ENCODE data around the gene LMNTD2.

Gene LMNTD2

GRCh38 chr11:607020-607780, 46.7 kb upstream of the LMNTD2 start:
- Histone ChIP-seq H3K4ac (ENCODE audit: low read depth, low read length) (no peak overlapping the region), H3K79me1 (ENCODE audit: low read length) (no peaks in the 10 kb centered on the region), H3K9me3 (ENCODE audit: insufficient read depth, low read depth, low read length) (no peaks in the 10 kb centered on the region), H4K8ac (ENCODE audit: low read depth, low read length) (no peak overlapping the region), H3K27me3 (ENCODE audit: insufficient read depth, low read length) (no peaks in the 10 kb centered on the region), H4K12ac (ENCODE audit: low read depth, low read length) (no peak overlapping the region), H3K9ac (ENCODE audit: low read length) (no peak overlapping the region), H3K4me2 (ENCODE audit: low read length) (no peak overlapping the region), H2BK5ac (ENCODE audit: low read depth, low read length, poor library complexity) (no peak overlapping the region), H3K4me1 (ENCODE audit: control insufficient read depth in 1 of 2, insufficient read depth in 2 of 2, low read length in 2 of 2) (no peaks in the 10 kb centered on the region), H2BK120ac (ENCODE audit: insufficient read depth, low read length, poor library complexity) (no peak overlapping the region), H3K36me3 (ENCODE audit: control insufficient read depth in 1 of 2, insufficient read depth in 2 of 2, low read length in 2 of 2) (peaks cover 95 to 96% of the 10 kb centered on the region in 2 experiments), H3K14ac (ENCODE audit: low read length) (no peak overlapping the region), H2AFZ (ENCODE audit: insufficient read depth, low read length, poor library complexity) (no peak overlapping the region), H2BK12ac (ENCODE audit: low read length) (no peak overlapping the region), H3K79me2 (ENCODE audit: control insufficient read depth, insufficient read depth, low read length, poor library complexity) (no peaks in the 10 kb centered on the region), H4K91ac (ENCODE audit: low read depth, low read length) (no peak overlapping the region), H3K27ac (ENCODE audit: low read depth, low read length) (no peak overlapping the region), H2AK5ac (ENCODE audit: low read length) (no peak overlapping the region), H3K18ac (ENCODE audit: low read length) (no peak overlapping the region), H3K4me3 (ENCODE audit: low read depth, low read length) (no peak overlapping the region), H3K23ac (ENCODE audit: low read length) (no peak overlapping the region)
- WGBS (ENCODE audit: extremely low coverage, insufficient coverage, insufficient read length) = no CpG with 5 or more reads among the region's 35 CpGs
- no peak for DNase-seq

DNA sequence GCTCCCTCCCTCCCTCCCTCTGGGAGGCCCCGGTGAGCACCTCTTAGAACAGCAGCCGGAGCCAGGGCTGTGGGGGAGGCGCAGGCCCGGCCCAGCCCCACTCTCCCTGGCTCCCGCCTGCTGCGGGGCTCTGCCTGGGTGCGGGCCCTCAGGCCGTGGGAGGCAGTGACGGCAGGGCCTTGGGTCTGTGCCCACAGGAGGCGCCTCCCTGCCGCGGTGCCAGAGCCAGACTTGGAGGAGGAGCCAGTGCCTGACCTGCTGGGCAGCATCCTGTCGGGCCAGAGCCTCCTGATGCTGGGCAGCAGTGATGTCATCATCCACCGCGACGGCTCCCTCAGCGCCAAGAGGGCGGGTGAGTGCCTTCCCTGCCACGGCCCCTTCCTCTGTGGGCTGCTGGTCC, 45.7 kb upstream of the LMNTD2 start:
- no CpG with 5 or more reads among the region's 19 CpGs for WGBS (ENCODE audit: extremely low coverage, insufficient coverage, insufficient read length)
- no peak overlapping the region for H2AFZ ChIP-seq (ENCODE audit: insufficient read depth, low read length, poor library complexity)

DNA sequence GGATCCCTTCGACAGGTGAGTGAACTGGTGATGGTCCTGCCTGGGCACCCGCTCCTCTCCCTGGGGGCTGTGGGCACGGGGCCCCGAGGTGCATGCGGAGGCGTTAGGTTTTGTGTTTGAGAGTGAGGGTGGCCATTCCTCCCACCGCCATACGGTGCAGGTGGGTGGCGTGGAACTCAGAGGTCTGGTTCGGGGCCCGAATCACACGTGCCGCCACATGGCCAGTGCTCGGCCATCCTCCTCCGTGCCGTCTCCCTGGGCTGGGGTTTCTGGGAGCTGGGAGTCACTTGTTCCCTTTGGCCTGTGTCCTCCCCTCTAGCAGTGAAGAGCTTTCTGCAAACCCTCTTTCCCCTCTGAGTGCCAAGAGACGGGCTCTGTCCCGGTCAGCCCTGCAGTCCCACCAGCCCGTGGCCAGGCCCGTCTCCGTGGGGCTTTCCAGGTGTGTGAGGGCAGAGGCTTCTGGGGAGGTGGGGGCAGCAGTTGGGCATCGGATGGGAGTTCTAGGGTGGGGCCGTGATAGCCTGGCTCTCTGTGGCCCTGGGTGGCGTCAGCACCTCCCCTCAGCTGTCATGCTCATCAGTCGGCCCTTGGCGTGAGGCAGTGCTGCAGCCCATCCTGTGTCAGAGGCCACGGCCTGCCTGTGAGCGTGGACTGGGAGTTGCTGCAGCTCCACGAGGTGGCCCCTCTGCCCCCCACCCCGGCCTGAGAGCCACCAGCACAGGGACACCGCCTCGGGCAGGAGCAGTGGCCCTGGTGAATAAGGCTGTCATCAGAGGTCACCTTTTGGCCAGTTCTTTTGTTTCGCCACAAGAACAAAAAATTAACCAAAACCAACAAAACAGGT, 45.0 kb upstream of the LMNTD2 start:
- no peak overlapping the region for H3K27ac ChIP-seq (ENCODE audit: low read depth, low read length)
- no peak overlapping the region for H2BK120ac ChIP-seq (ENCODE audit: insufficient read depth, low read length, poor library complexity)
- no peaks in the 10 kb centered on the region for H3K27me3 ChIP-seq (ENCODE audit: insufficient read depth, low read length)
- no peaks in the 10 kb centered on the region for H3K79me1 ChIP-seq (ENCODE audit: low read length)
- H3K4me3 ChIP-seq (ENCODE audit: low read depth, low read length) = no peak overlapping the region
- H2AK5ac ChIP-seq (ENCODE audit: low read length) = no peak overlapping the region
- no peak overlapping the region for H4K8ac ChIP-seq (ENCODE audit: low read depth, low read length)
- H3K79me2 ChIP-seq (ENCODE audit: control insufficient read depth, insufficient read depth, low read length, poor library complexity) = no peaks in the 10 kb centered on the region
- no peak overlapping the region for H3K4me2 ChIP-seq (ENCODE audit: low read length)
- WGBS (ENCODE audit: extremely low coverage, insufficient coverage, insufficient read length) = no CpG with 5 or more reads among the region's 33 CpGs
- H3K18ac ChIP-seq (ENCODE audit: low read length) = peak overlapping the region; percentile 6
- H3K14ac ChIP-seq (ENCODE audit: low read length) = no peak overlapping the region
- H2BK5ac ChIP-seq (ENCODE audit: low read depth, low read length, poor library complexity) = no peak overlapping the region
- H2AFZ ChIP-seq (ENCODE audit: insufficient read depth, low read length, poor library complexity) = no peak overlapping the region
- no peaks in the 10 kb centered on the region for H3K4me1 ChIP-seq (ENCODE audit: control insufficient read depth in 1 of 2, insufficient read depth in 2 of 2, low read length in 2 of 2)
- H3K4ac ChIP-seq (ENCODE audit: low read depth, low read length) = no peak overlapping the region
- no peak overlapping the region for H4K12ac ChIP-seq (ENCODE audit: low read depth, low read length)
- DNase-seq = no peak
- H4K91ac ChIP-seq (ENCODE audit: low read depth, low read length) = no peak overlapping the region
- H2BK12ac ChIP-seq (ENCODE audit: low read length) = no peak overlapping the region
- H3K36me3 ChIP-seq (ENCODE audit: control insufficient read depth in 1 of 2, insufficient read depth in 2 of 2, low read length in 2 of 2) = peaks cover 93 to 94% of the 10 kb centered on the region in 2 experiments
- H3K9ac ChIP-seq (ENCODE audit: low read length) = no peak overlapping the region
- H3K9me3 ChIP-seq (ENCODE audit: insufficient read depth, low read depth, low read length) = no peaks in the 10 kb centered on the region
- no peak overlapping the region for H3K23ac ChIP-seq (ENCODE audit: low read length)

More for the DNA sequence above, 45.7 kb upstream of the LMNTD2 start:
- no peak overlapping the region for H3K27ac ChIP-seq (ENCODE audit: low read depth, low read length)
- no peak overlapping the region for H2BK5ac ChIP-seq (ENCODE audit: low read depth, low read length, poor library complexity)
- H3K79me2 ChIP-seq (ENCODE audit: control insufficient read depth, insufficient read depth, low read length, poor library complexity) = no peaks in the 10 kb centered on the region
- H3K14ac ChIP-seq (ENCODE audit: low read length) = no peak overlapping the region
- no peak overlapping the region for H3K4me3 ChIP-seq (ENCODE audit: low read depth, low read length)
- peaks cover 96 to 97% of the 10 kb centered on the region in 2 experiments for H3K36me3 ChIP-seq (ENCODE audit: control insufficient read depth in 1 of 2, insufficient read depth in 2 of 2, low read length in 2 of 2)
- no peak overlapping the region for H3K23ac ChIP-seq (ENCODE audit: low read length)
- H2AK5ac ChIP-seq (ENCODE audit: low read length) = no peak overlapping the region
- H3K18ac ChIP-seq (ENCODE audit: low read length) = no peak overlapping the region
- no peaks in the 10 kb centered on the region for H3K9me3 ChIP-seq (ENCODE audit: insufficient read depth, low read depth, low read length)
- no peaks in the 10 kb centered on the region for H3K79me1 ChIP-seq (ENCODE audit: low read length)
- no peak overlapping the region for H4K8ac ChIP-seq (ENCODE audit: low read depth, low read length)
- no peak for DNase-seq
- no peak overlapping the region for H2BK12ac ChIP-seq (ENCODE audit: low read length)
- no peak overlapping the region for H2BK120ac ChIP-seq (ENCODE audit: insufficient read depth, low read length, poor library complexity)
- H3K4ac ChIP-seq (ENCODE audit: low read depth, low read length) = no peak overlapping the region
- H3K4me2 ChIP-seq (ENCODE audit: low read length) = no peak overlapping the region
- no peaks in the 10 kb centered on the region for H3K4me1 ChIP-seq (ENCODE audit: control insufficient read depth in 1 of 2, insufficient read depth in 2 of 2, low read length in 2 of 2)
- H3K9ac ChIP-seq (ENCODE audit: low read length) = no peak overlapping the region
- H4K12ac ChIP-seq (ENCODE audit: low read depth, low read length) = no peak overlapping the region
- H3K27me3 ChIP-seq (ENCODE audit: insufficient read depth, low read length) = no peaks in the 10 kb centered on the region
- H4K91ac ChIP-seq (ENCODE audit: low read depth, low read length) = no peak overlapping the region

DNA sequence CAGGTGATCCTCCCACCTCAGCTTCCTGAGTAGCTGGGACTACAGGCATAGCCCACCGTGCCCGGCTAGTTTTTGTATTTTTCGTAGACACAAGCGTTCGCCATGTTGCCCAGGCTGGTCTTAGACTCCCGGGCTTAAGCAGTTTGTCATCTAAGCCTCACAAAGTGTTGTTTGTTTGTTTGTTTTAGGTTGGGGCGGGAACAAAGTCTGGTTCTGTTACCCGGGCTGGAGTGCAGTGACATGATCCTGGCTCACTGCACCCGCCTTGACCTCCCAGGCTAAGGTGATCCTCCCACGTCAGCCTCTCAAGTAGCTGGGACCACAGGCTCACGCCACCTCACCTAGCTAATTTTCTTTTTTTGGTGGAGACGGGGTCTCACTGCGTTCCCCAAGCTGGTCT, 42.6 kb upstream of the LMNTD2 start:
- no peak overlapping the region for H3K14ac ChIP-seq (ENCODE audit: low read length)
- no peak overlapping the region for H2BK120ac ChIP-seq (ENCODE audit: insufficient read depth, low read length, poor library complexity)
- H3K4me3 ChIP-seq (ENCODE audit: low read depth, low read length) = no peak overlapping the region
- H3K36me3 ChIP-seq (ENCODE audit: control insufficient read depth in 1 of 2, insufficient read depth in 2 of 2, low read length in 2 of 2) = peaks cover 87 to 90% of the 10 kb centered on the region in 2 experiments
- no peak overlapping the region for H3K4ac ChIP-seq (ENCODE audit: low read depth, low read length)
- no CpG with 5 or more reads among the region's 13 CpGs for WGBS (ENCODE audit: extremely low coverage, insufficient coverage, insufficient read length)
- H3K27me3 ChIP-seq (ENCODE audit: insufficient read depth, low read length) = no peaks in the 10 kb centered on the region
- H3K18ac ChIP-seq (ENCODE audit: low read length) = no peak overlapping the region
- no peaks in the 10 kb centered on the region for H3K9me3 ChIP-seq (ENCODE audit: insufficient read depth, low read depth, low read length)
- H3K79me2 ChIP-seq (ENCODE audit: control insufficient read depth, insufficient read depth, low read length, poor library complexity) = no peaks in the 10 kb centered on the region
- no peak overlapping the region for H2AK5ac ChIP-seq (ENCODE audit: low read length)
- DNase-seq = no peak
- no peaks in the 10 kb centered on the region for H3K79me1 ChIP-seq (ENCODE audit: low read length)
- no peak overlapping the region for H4K91ac ChIP-seq (ENCODE audit: low read depth, low read length)
- no peak overlapping the region for H2AFZ ChIP-seq (ENCODE audit: insufficient read depth, low read length, poor library complexity)
- H2BK12ac ChIP-seq (ENCODE audit: low read length) = no peak overlapping the region
- no peak overlapping the region for H3K9ac ChIP-seq (ENCODE audit: low read length)
- H4K8ac ChIP-seq (ENCODE audit: low read depth, low read length) = no peak overlapping the region
- H3K23ac ChIP-seq (ENCODE audit: low read length) = no peak overlapping the region
- no peak overlapping the region for H4K12ac ChIP-seq (ENCODE audit: low read depth, low read length)
- H3K27ac ChIP-seq (ENCODE audit: low read depth, low read length) = no peak overlapping the region
- no peak overlapping the region for H3K4me2 ChIP-seq (ENCODE audit: low read length)
- no peaks in the 10 kb centered on the region for H3K4me1 ChIP-seq (ENCODE audit: control insufficient read depth in 1 of 2, insufficient read depth in 2 of 2, low read length in 2 of 2)
- H2BK5ac ChIP-seq (ENCODE audit: low read depth, low read length, poor library complexity) = no peak overlapping the region
